ENCODE data around the gene NUF2. TPM values are rescaled to one million over a fixed set of nuclear protein-coding genes. Genes with fewer than 3 reads are reported as not detected.
A peak's percentile ranks its signal among the peaks of the same experiment; 100 is the strongest.
"Not testable (repeated sequence)": the region's sequence is repeated elsewhere in the genome, so short reads cannot be mapped to it uniquely, and the experiment has no call there.

The NUF2 gene
- total and polyA plus RNA-seq, 2 donors (not counting 3 experiments of a cell fraction or from before 2014, with no cell fraction given), result 14.3 to 38.6 TPM

DNA sequence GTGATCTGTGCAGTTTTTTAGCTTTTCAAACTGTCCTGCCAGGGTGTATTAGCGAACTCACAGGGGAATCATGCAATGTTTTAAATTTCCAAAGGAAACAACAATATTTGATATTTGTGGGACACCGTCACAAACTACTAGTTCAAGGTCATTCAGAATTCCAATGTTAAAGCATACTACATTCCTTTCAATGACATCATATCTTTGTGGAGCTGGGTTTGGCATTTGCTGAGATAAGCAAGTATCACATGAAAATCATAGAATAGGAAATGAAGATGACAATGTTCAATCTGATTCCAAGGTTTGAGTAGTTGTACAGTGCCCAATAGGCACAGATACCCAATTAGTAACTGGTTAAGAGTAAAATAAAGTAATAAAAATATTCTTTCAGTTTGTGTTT, 35.6 kb downstream of the NUF2 start:
- FAIRE-seq, result peak; percentile 49
- no peak overlapping the region for H3K9ac ChIP-seq (replicated peaks; ENCODE audit: extremely low read depth, insufficient read depth, low read length)
- CTCF ChIA-PET, result interaction anchor here (1.2 to 1.6 kb wide), 2 partner anchors 10 to 1716 kb away, joined by 3 to 5 read pairs; no protein-coding TSS in a partner anchor
- H3K36me3 ChIP-seq (ENCODE audit: control insufficient read depth in 2 of 2, extremely low read depth in 1 of 2, insufficient read depth in 2 of 2, low read length in 2 of 2), result peaks cover 0 to 9% of the 10 kb centered on the region in 2 experiments
- no peaks in the 10 kb centered on the region for H3K9me1 ChIP-seq (replicated peaks; ENCODE audit: control insufficient read depth, extremely low read depth, insufficient read depth, low read length)
- BruUV-seq (replicated peaks), result no TSS peak
- TF ChIP-seq, protein P1, sequence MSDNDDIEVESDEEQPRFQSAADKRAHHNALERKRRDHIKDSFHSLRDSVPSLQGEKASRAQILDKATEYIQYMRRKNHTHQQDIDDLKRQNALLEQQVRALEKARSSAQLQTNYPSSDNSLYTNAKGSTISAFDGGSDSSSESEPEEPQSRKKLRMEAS (IDR thresholded peaks at IDR 0.05; ENCODE audit: insufficient read depth, insufficient read length), result no peak
- no peak for TF ChIP-seq POLR2AphosphoS5 (IDR thresholded peaks at IDR 0.05; ENCODE audit: insufficient read depth, low read depth, low read length)
- peak; percentile 52 for TF ChIP-seq JUN (IDR thresholded peaks at IDR 0.05; ENCODE audit: borderline replicate concordance, insufficient read depth, insufficient read length, low read depth)
- no peak for TF ChIP-seq FOS (IDR thresholded peaks at IDR 0.05; ENCODE audit: borderline replicate concordance, insufficient read depth, low read length)
- POLR2A ChIA-PET, result no interaction called here
- H3K4me2 ChIP-seq (ENCODE audit: insufficient read depth, low read length), result no peak overlapping the region
- no peak overlapping the region for H3K27ac ChIP-seq (ENCODE audit: insufficient read depth, low read depth, low read length)
- no peaks in the 10 kb centered on the region for H4K20me1 ChIP-seq (replicated peaks; ENCODE audit: control insufficient read depth, extremely low read depth, insufficient read depth, low read length)
- intact Hi-C loops (cut with micrococcal nuclease) (no loop called here), dilution Hi-C loops (cut with MboI; ENCODE audit: extremely low pct_ligation_motif_present, low sequenced_read_pairs) (no loop called here)
- no peak overlapping the region for H2AFZ ChIP-seq (ENCODE audit: low read depth, low read length)
- no peaks in the 10 kb centered on the region for H3K4me1 ChIP-seq (ENCODE audit: control insufficient read depth, extremely low read depth, insufficient read depth, low read length)
- H3K79me2 ChIP-seq (ENCODE audit: control insufficient read depth, insufficient read depth, low read length), result no peaks in the 10 kb centered on the region
- H3K4me3 ChIP-seq (replicated peaks in 1 of 3; ENCODE audit: insufficient read depth in 1 of 3, low read depth in 1 of 3, low read length in 3 of 3), result no peak overlapping the region
- H3K27me3 ChIP-seq (ENCODE audit: control insufficient read depth in 2 of 2, insufficient read depth in 2 of 2, low read length in 2 of 2), result peaks cover 5% of the 10 kb centered on the region in 2 experiments
- H3K9me3 ChIP-seq (replicated peaks; ENCODE audit: control insufficient read depth, insufficient read depth, low read length), result no peaks in the 10 kb centered on the region
- peak; percentile 35 for DNase-seq (ENCODE audit: low read depth, low spot score)

DNA sequence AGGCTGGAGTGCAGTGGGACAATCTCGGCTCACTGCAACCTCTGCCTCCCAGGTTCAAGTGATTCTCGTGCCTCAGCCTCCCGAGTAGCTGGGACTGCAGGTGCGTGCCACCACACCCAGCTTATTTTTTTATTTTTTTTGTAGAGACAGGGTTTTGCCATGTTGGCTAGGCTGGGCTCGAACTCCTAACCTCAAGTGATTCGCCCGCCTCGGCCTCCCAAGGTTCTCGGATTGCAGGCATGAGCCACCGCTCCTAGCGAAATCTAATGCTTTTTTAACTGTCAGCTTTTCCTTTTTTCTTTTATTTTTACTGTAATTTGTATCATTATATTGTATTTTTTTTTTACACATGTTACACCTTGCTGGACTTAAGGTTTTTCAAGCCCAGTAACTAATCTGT, 36.4 kb downstream of the NUF2 start:
- H3K9me1 ChIP-seq (replicated peaks; ENCODE audit: control insufficient read depth, extremely low read depth, insufficient read depth, low read length); H2AFZ ChIP-seq (ENCODE audit: low read depth, low read length); H3K79me2 ChIP-seq (ENCODE audit: control insufficient read depth, insufficient read depth, low read length); H3K4me1 ChIP-seq (ENCODE audit: control insufficient read depth, extremely low read depth, insufficient read depth, low read length); H3K9me3 ChIP-seq (replicated peaks; ENCODE audit: control insufficient read depth, insufficient read depth, low read length); H3K9ac ChIP-seq (replicated peaks; ENCODE audit: extremely low read depth, insufficient read depth, low read length); H3K27ac ChIP-seq (ENCODE audit: insufficient read depth, low read depth, low read length); dilution Hi-C loops (cut with MboI; ENCODE audit: extremely low pct_ligation_motif_present, low sequenced_read_pairs); intact Hi-C loops (cut with micrococcal nuclease); H3K4me3 ChIP-seq (replicated peaks in 1 of 3; ENCODE audit: insufficient read depth in 1 of 3, low read depth in 1 of 3, low read length in 3 of 3); H3K36me3 ChIP-seq (ENCODE audit: control insufficient read depth in 2 of 2, extremely low read depth in 1 of 2, insufficient read depth in 2 of 2, low read length in 2 of 2); H3K27me3 ChIP-seq (ENCODE audit: control insufficient read depth in 2 of 2, insufficient read depth in 2 of 2, low read length in 2 of 2); POLR2A ChIA-PET; BruUV-seq (replicated peaks); H4K20me1 ChIP-seq (replicated peaks; ENCODE audit: control insufficient read depth, extremely low read depth, insufficient read depth, low read length); H3K4me2 ChIP-seq (ENCODE audit: insufficient read depth, low read length); DNase-seq (ENCODE audit: low read depth, low spot score): not testable (repeated sequence)
- FAIRE-seq, result peak; percentile 18
- CTCF ChIA-PET, result interaction anchor here (0.6 to 1.6 kb wide), 3 partner anchors 11 to 1429 kb away, joined by 3 to 12 read pairs (median 3); no protein-coding TSS in a partner anchor
